Tibial artery (tissue), 4 donors: ENCODE results near the gene ATXN7L2.
A peak's percentile ranks its signal among the peaks of the same experiment; 100 is the strongest.

Source experiments
- DNase-seq, 2 donors: peaks; one replicate each; pipeline ENCODE4 v3.0.0-alpha.2; 2019
- H3K27ac ChIP-seq, 2 donors: fragments of 200-600 bp; sonication (generic) in 1 of 2; 1 replicate in 1 of 2; 2 replicates in 1 of 2; pipeline ENCODE4 v1.5.1; 2018 to 2019; ENCODE audit warnings: mild to moderate bottlenecking in 1 of 2
- H3K27me3 ChIP-seq, 2 donors: fragments of 200-600 bp; sonication (generic) in 1 of 2; one replicate each; pipeline versions ENCODE4 v1.5.1 to v1.6.0; 2016 to 2019
- H3K36me3 ChIP-seq, 3 donors: fragments of 200-600 bp; sonication (generic) in 2 of 3; one replicate each; pipeline ENCODE4 v1.5.1; 2016 to 2019; ENCODE audit warnings: mild to moderate bottlenecking in 2 of 3
- H3K4me1 ChIP-seq, 4 donors: fragments of 200-600 bp; sonication (generic) in 2 of 4; 1 replicate in 3 of 4; 2 replicates in 1 of 4; pipeline ENCODE4 v1.5.1; 2016 to 2019
- H3K4me3 ChIP-seq, 2 donors: fragments of 200-600 bp; sonication (generic) in 1 of 2; 1 replicate in 1 of 2; 2 replicates in 1 of 2; pipeline ENCODE4 v1.5.1; 2018 to 2019; ENCODE audit warnings: mild to moderate bottlenecking in 2 of 2
- H3K9me3 ChIP-seq, 3 donors: fragments of 200-600 bp; sonication (generic) in 1 of 3; one replicate each; pipeline ENCODE4 v1.5.1; 2016 to 2019
- CTCF ChIP-seq, 2 experiments: fragments of 200-600 bp in 1 of 2; fragments of 450-650 bp in 1 of 2; IDR thresholded peaks; one replicate each; pipeline ENCODE4 v1.5.1; 2017 to 2019; ENCODE audit warnings: antibody characterized with exemption in 2 of 2, mild to moderate bottlenecking in 1 of 2, moderate library complexity in 1 of 2
- intact Hi-C: fragments of 100-400 bp; cut with DNase I; formaldehyde crosslinking; loops from one replicate; pipeline ENCODE4 v1.15.0; 2023; ENCODE audit warnings: low total_unique reads

ATXN7L2 gene

GRCh38 chr1:109503935-109504334 is 20.2 kb downstream of the ATXN7L2 start:
- no peaks in the 10 kb centered on the region for H3K9me3 ChIP-seq
- no peaks in the 10 kb centered on the region for H3K27me3 ChIP-seq
- peaks cover 0 to 50% (median 29%) of the 10 kb centered on the region in 4 donors for H3K4me1 ChIP-seq
- peaks cover 0 to 31% (median 3%) of the 10 kb centered on the region in 3 donors for H3K36me3 ChIP-seq
- DNase-seq, result no peak
- TF ChIP-seq CTCF (IDR thresholded peaks at IDR 0.05), result no peak
- no peak overlapping the region for H3K4me3 ChIP-seq
- intact Hi-C loops, result no loop called here
- H3K27ac ChIP-seq, result no peak overlapping the region

- Histone ChIP-seq H3K27me3 (no peaks in the 10 kb centered on the region), H3K4me3 (no peak overlapping the region), H3K4me1 (peaks cover 0 to 44% (median 28%) of the 10 kb centered on the region in 4 donors), H3K27ac (no peak overlapping the region), H3K9me3 (no peaks in the 10 kb centered on the region), H3K36me3 (peaks cover 0 to 31% (median 0%) of the 10 kb centered on the region in 3 donors)
- no peak for DNase-seq
- intact Hi-C loops, result no loop called here
- TF ChIP-seq CTCF (IDR thresholded peaks at IDR 0.05), result no peak
Observed at GRCh38 chr1:109504974-109505373, 21.3 kb downstream of the ATXN7L2 start.

- peak overlapping the region; percentile 68 to 89 for H3K4me3 ChIP-seq
Observed at GRCh38 chr1:109508001-109508872, 24.5 kb downstream of the ATXN7L2 start.

GRCh38 chr1:109508873-109509175 is 25.1 kb downstream of the ATXN7L2 start:
- peaks cover 0 to 12% (median 0%) of the 10 kb centered on the region in 3 donors for H3K36me3 ChIP-seq
- no peaks in the 10 kb centered on the region for H3K9me3 ChIP-seq
- H3K27ac ChIP-seq, result peak overlapping the region; percentile 69 to 77
- no peaks in the 10 kb centered on the region for H3K27me3 ChIP-seq
- intact Hi-C loops, result no loop called here
- H3K4me3 ChIP-seq, result peak overlapping the region; percentile 68 to 89
- no peak for DNase-seq
- peaks cover 0 to 23% (median 17%) of the 10 kb centered on the region in 4 donors for H3K4me1 ChIP-seq
- no peak for TF ChIP-seq CTCF (IDR thresholded peaks at IDR 0.05)

More at GRCh38 chr1:109508001-109508872, 24.5 kb downstream of the ATXN7L2 start:
- H3K27me3 ChIP-seq, result no peaks in the 10 kb centered on the region
- DNase-seq, result no peak
- no peaks in the 10 kb centered on the region for H3K9me3 ChIP-seq
- peak overlapping the region; percentile 69 to 77 for H3K27ac ChIP-seq
- intact Hi-C loops, result no loop called here
- peaks cover 0 to 12% (median 0%) of the 10 kb centered on the region in 3 donors for H3K36me3 ChIP-seq
- H3K4me1 ChIP-seq, result peaks cover 0 to 23% (median 17%) of the 10 kb centered on the region in 4 donors
- no peak for TF ChIP-seq CTCF (IDR thresholded peaks at IDR 0.05)

- no peak for TF ChIP-seq CTCF (IDR thresholded peaks at IDR 0.05)
- no peak for DNase-seq
- Histone ChIP-seq H3K4me1 (peaks cover 0 to 23% (median 17%) of the 10 kb centered on the region in 4 donors), H3K27ac (peak within 1 kb of the TSS; percentile 69 to 77), H3K27me3 (no peaks in the 10 kb centered on the region), H3K36me3 (peaks cover 0 to 12% (median 0%) of the 10 kb centered on the region in 3 donors), H3K4me3 (peak within 1 kb of the TSS; percentile 68 to 89), H3K9me3 (no peaks in the 10 kb centered on the region)
- intact Hi-C loops, result no loop called here
Observed at GRCh38 chr1:109509176-109510134, 25.8 kb downstream of the ATXN7L2 start, which contains the start of gene AMIGO1. AMIGO1 (minus strand) TSS chr1:109509727; CDS start chr1:109508912, 815 bp downstream.
